ENCODE measurements around the gene MAGEF1. TPM values are rescaled to one million over a fixed set of nuclear protein-coding genes. Genes with fewer than 3 reads are reported as not detected.

MAGEF1 gene
- total RNA-seq (2011; cell fraction: chromatin; rRNA removed; ENCODE audit: low replicate concordance) = 7.7 and 11.5 TPM in 2 replicates
- total RNA-seq (2011; cell fraction: nucleolus; rRNA removed) = 7.8 and 9.0 TPM in 2 replicates
- total RNA-seq (2011; cell fraction: nucleoplasm; rRNA removed) = 10.5 and 11.5 TPM in 2 replicates
- total RNA-seq (2014; rRNA removed) (31.9 and 36.4 TPM in 2 replicates), total RNA-seq (2014; rRNA removed; fragmentation: Illumina TruSeq; extraction: Trizol) (19.8 and 22.1 TPM in 2 replicates), total RNA-seq (2015; rRNA removed; fragmentation: Illumina TruSeq; extraction: Trizol) (20.8 and 21.9 TPM in 2 replicates), total RNA-seq (2021) (24.4 and 29.0 TPM in 2 replicates), polyA plus RNA-seq (2011; rRNA removed) (13.5 and 19.5 TPM in 2 replicates), polyA plus RNA-seq (2014; fragmentation: Illumina TruSeq; extraction: Trizol) (15.8 and 23.4 TPM in 2 replicates), polyA plus RNA-seq (2014; fragmentation: Nextera tagmentation; extraction: Ambion mirVana) (1 to 10 TPM; 1.5 to 2.5 TPM), polyA plus RNA-seq (2014; rRNA removed) (39.1 and 43.4 TPM in 2 replicates), polyA minus RNA-seq (2011; rRNA and poly(A)+ RNA removed) (8.7 and 10.9 TPM in 2 replicates), Bru-seq, nascent RNA (percentile 90 among the genes with signal in this experiment), BruChase-seq, experiment 1, labeled RNA remaining after a 2-hour chase (percentile 88 among the genes with signal in this experiment), BruChase-seq, experiment 2, labeled RNA remaining after a 6-hour chase (percentile 92 among the genes with signal in this experiment)
- 15.3 and 15.8 TPM in 2 replicates for polyA plus RNA-seq (2011; cell fraction: cytosol; rRNA removed)
- 9.4 and 11.3 TPM in 2 replicates for polyA plus RNA-seq (2011; cell fraction: nucleus; rRNA removed)
- polyA plus RNA-seq (2012) = 24.1 and 29.7 TPM in 2 replicates
- polyA minus RNA-seq (2011; cell fraction: cytosol; rRNA and poly(A)+ RNA removed) = 4.7 and 7.5 TPM in 2 replicates
- 3.4 and 4.9 TPM in 2 replicates for polyA minus RNA-seq (2011; cell fraction: nucleus; rRNA and poly(A)+ RNA removed)
- long read RNA-seq, experiment 1, transcript MAGEF1-201 (1 exons, 1,636 nt) = major isoform, 142 of 142 reads
- long read RNA-seq, experiment 1, partial matches to known transcripts = 0 of 142 reads
- long read RNA-seq, experiment 1, other reads (novel, unspliced or antisense) = 0 of 142 reads
- long read RNA-seq, experiment 2, transcript MAGEF1-201 (1 exons, 1,636 nt) = major isoform, 28 of 28 reads
- long read RNA-seq, experiment 2, partial matches to known transcripts = 0 of 28 reads
- long read RNA-seq, experiment 2, other reads (novel, unspliced or antisense) = 0 of 28 reads
- long read RNA-seq, experiment 3, transcript MAGEF1-201 (1 exons, 1,636 nt) = major isoform, 46 of 47 reads
- long read RNA-seq, experiment 3, partial matches to known transcripts = 0 of 47 reads
- long read RNA-seq, experiment 3, other reads (novel, unspliced or antisense) = 1 of 47 reads

GRCh38 chr3:184711493-184712247 lies at the start of gene MAGEF1:
TSS of gene MAGEF1 (minus strand) at chr3:184712064. CDS start at chr3:184711821, 243 bp downstream.
- Histone ChIP-seq H4K20me1 (replicated peaks; ENCODE audit: control insufficient read depth, insufficient read depth, low read length) (no peaks in the 10 kb centered on the region; the same call in 1 of the 2 replicates), H3K27ac (ENCODE audit: extremely low read depth, low read depth, low read length) (peak within 1 kb of the TSS; percentile 75), H3K27me3 (ENCODE audit: control insufficient read depth in 2 of 2, insufficient read depth in 2 of 2, low read length in 2 of 2) (no peaks in the 10 kb centered on the region), H3K4me1 (replicated peaks in 1 of 2; ENCODE audit: control insufficient read depth in 2 of 2, insufficient read depth in 2 of 2, low read length in 2 of 2) (peaks cover 6 to 17% of the 10 kb centered on the region in 2 experiments), H3K9me1 (ENCODE audit: control insufficient read depth, insufficient read depth, low read length) (no peaks in the 10 kb centered on the region), H3K36me3 (ENCODE audit: control insufficient read depth, insufficient read depth, low read length) (peaks cover 9% of the 10 kb centered on the region; the same call in 2 of the 3 replicates), H3K9me3 (replicated peaks; ENCODE audit: control insufficient read depth, insufficient read depth, low read depth, low read length) (no peaks in the 10 kb centered on the region), H2AFZ (ENCODE audit: low read depth, low read length) (peak within 1 kb of the TSS; percentile 92), H3K9ac (ENCODE audit: insufficient read depth in 1 of 2, low read depth in 2 of 2, low read length in 2 of 2) (peak within 1 kb of the TSS; percentile 85 to 94), H3K79me2 (ENCODE audit: control insufficient read depth, insufficient read depth, low read length) (peaks cover 16% of the 10 kb centered on the region), H3K4me2 (ENCODE audit: insufficient read depth, low read length) (peak within 1 kb of the TSS; percentile 87), H3K4me3 (peak within 1 kb of the TSS; percentile 79)
- CTCF ChIA-PET (ENCODE audit: low intra/inter-chr PET ratio) = no interaction called here
- in situ Hi-C loops (cut with MboI) = no loop called here
- no TSS peak for BruUV-seq (replicated peaks)
- peak; percentile 81 to 93 (median 86) for DNase-seq (ENCODE audit: extremely low read depth in 1 of 4, low spot score in 3 of 4)
- under 1% methylated on average over 41 of the region's 67 CpGs for WGBS (ENCODE audit: insufficient coverage, low coverage, missing lambda C conversion rate)
- peak; percentile 96 for ATAC-seq
- FAIRE-seq = peak; percentile 74
- intact Hi-C loops (cut with micrococcal nuclease) = loop anchor here (10.0 kb wide), 1 partner anchor 327 kb away; the partner anchor contains the start of gene CHRD
- POLR2A ChIA-PET = interaction anchor here (0.6 to 3.1 kb wide), 8 partner anchors 11 to 334 kb away, joined by 3 to 9 read pairs (median 4); no protein-coding TSS in a partner anchor
- TF ChIP-seq RAD51 (IDR thresholded peaks at IDR 0.05; ENCODE audit: borderline replicate concordance, low read depth) = no peak
- TF ChIP-seq MYNN (IDR thresholded peaks at IDR 0.05) = no peak
- TF ChIP-seq MYNN (CRISPR knock-in tag; IDR thresholded peaks at IDR 0.05) = no peak
- 0 out of 4 replicates have a peak, but pooled peaks of 1 of the 2 experiments have one; percentile 11 for TF ChIP-seq SIX5 (IDR thresholded peaks at IDR 0.05; ENCODE audit: borderline replicate concordance in 1 of 2, insufficient read depth in 1 of 2, low read depth in 1 of 2, low read length in 2 of 2)
- no peak for TF ChIP-seq MTF1 (CRISPR knock-in tag; IDR thresholded peaks at IDR 0.05; ENCODE audit: borderline replicate concordance)
- no peak for TF ChIP-seq NFIX (CRISPR knock-in tag; IDR thresholded peaks at IDR 0.05; ENCODE audit: low read depth)
- TF ChIP-seq JUND (IDR thresholded peaks at IDR 0.05; ENCODE audit: borderline replicate concordance, low read depth, low read length) = no peak
- no peak; the same call in 2 of the 3 replicates for TF ChIP-seq JUND (tag; IDR thresholded peaks at IDR 0.05; ENCODE audit: borderline replicate concordance, low read depth, low read length)
- TF ChIP-seq BCOR (IDR thresholded peaks at IDR 0.05) = no peak
- TF ChIP-seq BCLAF1 (IDR thresholded peaks at IDR 0.05; ENCODE audit: borderline replicate concordance in 1 of 2, control insufficient read depth in 1 of 2, low read depth in 2 of 2, low read length in 1 of 2) = no peak
- TF ChIP-seq ZC3H4 (CRISPR knock-in tag; IDR thresholded peaks at IDR 0.05; ENCODE audit: borderline replicate concordance) = no peak
- 0 out of 2 replicates have a peak, but pooled peaks have one; percentile 22 for TF ChIP-seq ZNF23 (CRISPR knock-in tag; IDR thresholded peaks at IDR 0.05)
